Ovary (tissue), 9 donors: ENCODE measurements around the gene PARP3. TPM values are rescaled to one million over a fixed set of nuclear protein-coding genes. Genes with fewer than 3 reads are reported as not detected.
A peak's percentile ranks its signal among the peaks of the same experiment; 100 is the strongest.

Experiments used
- DNase-seq, 5 donors: peaks; one replicate each; pipeline ENCODE4 v3.0.0-alpha.2; 2019 to 2020
- H3K27ac ChIP-seq, 2 donors: fragments of 200-600 bp; one replicate each; pipeline versions ENCODE4 v1.5.1 to v1.8.0; 2019 to 2022
- H3K27me3 ChIP-seq: fragments of 200-600 bp; one replicate; pipeline ENCODE4 v1.8.0; 2022
- H3K36me3 ChIP-seq: fragments of 200-600 bp; sonication (generic); one replicate; pipeline ENCODE4 v1.5.1; 2019
- H3K4me1 ChIP-seq: one replicate; pipeline ENCODE4 v1.8.1; 2013; ENCODE audit warnings: mild to moderate bottlenecking, moderate library complexity; ENCODE audit not compliant: insufficient read depth
- H3K4me3 ChIP-seq: fragments of 200-600 bp; sonication (generic); one replicate; pipeline ENCODE4 v1.5.1; 2017
- H3K9me3 ChIP-seq, 2 donors: fragments of 200-600 bp in 1 of 2; sonication (generic) in 1 of 2; one replicate each; pipeline versions ENCODE4 v1.5.1 to v1.8.1; 2013 to 2019; ENCODE audit warnings: mild to moderate bottlenecking in 1 of 2, moderate library complexity in 1 of 2
- EP300 ChIP-seq: sonication (generic); formaldehyde crosslinking; IDR thresholded peaks from one replicate; pipeline ENCODE4 v1.6.1; 2017; ENCODE audit warnings: antibody characterized with exemption
- POLR2A ChIP-seq: fragments of 450-650 bp; IDR thresholded peaks from one replicate; pipeline ENCODE4 v1.6.1; 2017; ENCODE audit warnings: antibody characterized with exemption, mild to moderate bottlenecking, moderate library complexity
- WGBS, 3 donors: extraction: QIAGEN DNeasy Blood & Tissue Kit in 1 of 3; methylation state at CpG; one replicate each; pipeline versions ENCODE4 v1.1.5 to v1.1.7; 2013 to 2017; 5-methylcytosine and 5-hydroxymethylcytosine counted together
- intact Hi-C, 4 donors: fragments of 100-400 bp; cut with DNase I; formaldehyde crosslinking; loops; one replicate each; pipeline versions ENCODE4 v1.11.0 to v1.15.1; 2022 to 2023
- polyA plus RNA-seq, 2 donors: library from polyadenylated mRNA; stranded (reverse); fragments of 200-250 nt in 1 of 2; fragments of 350-450 nt in 1 of 2; fragmentation: Illumina TruSeq in 1 of 2; extraction: RNeasy Lipid Tissue Mini Kit (QIAGEN cat#74804) in 1 of 2; gene quantifications; one replicate each; pipeline ENCODE4 v1.2.3, GENCODE V29; 2013 to 2014
- total RNA-seq, 7 donors: library from RNA; depleted of rRNA in 2 of 7; stranded (reverse); fragments of >200 nt in 2 of 7; fragmentation: NEBNext Ultra II Directional in 3 of 7; extraction: Animal tissue kit (Norgen Biotek cat#: 25700) in 3 of 7; gene quantifications; one replicate each; pipeline versions ENCODE4 v1.1.0 to v1.2.4, GENCODE V29; 2016 to 2023
- TF ChIP-seq, protein P1 (sequence below), 3 donors: fragments of 450-650 bp in 2 of 3; fragments of 200-600 bp in 1 of 3; IDR thresholded peaks; one replicate each; pipeline versions ENCODE4 v1.5.1 to v1.8.0; 2016 to 2022; ENCODE audit warnings: antibody characterized with exemption in 3 of 3, mild to moderate bottlenecking in 1 of 3
- donor health status: DM: no; HTN: no; CAD: no; lungs with moderate emphysema.
- donor health status: DM: no; HTN: no; CAD: no.
- donor health status: Bipolar disorder and iron deficiency.
- donor health status: DM: yes; HTN: yes; CAD: no.
- donor health status: DM: no; HTN: no; CAD: no.
- donor health status: DM: yes; HTN: yes; CAD: no.

PARP3 gene
- total and polyA plus RNA-seq, 9 donors, result 8.2 to 19.4 (median 11.0) TPM

DNA sequence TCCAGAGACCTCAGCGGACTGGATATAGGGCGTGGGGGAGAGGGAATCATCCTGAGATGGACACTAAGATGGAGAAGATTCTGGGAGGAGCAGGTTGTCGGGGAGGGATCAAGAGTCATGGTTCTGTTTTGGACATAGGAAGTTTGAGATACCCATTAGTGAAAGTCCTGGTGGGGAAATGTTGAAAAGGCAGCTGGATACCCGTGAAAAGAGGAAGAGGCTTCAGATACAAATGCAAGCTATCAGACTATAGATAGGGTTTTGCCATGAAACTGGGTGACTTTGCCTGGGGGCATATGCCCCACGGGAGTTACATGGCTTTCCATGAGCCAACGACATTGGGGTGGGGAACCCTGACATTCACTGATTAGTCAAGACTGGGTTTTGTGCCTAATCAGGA, 11.9 kb downstream of the PARP3 start:
- intact Hi-C loops, result no loop called here
- no peak for DNase-seq
- no peaks in the 10 kb centered on the region for H3K36me3 ChIP-seq
- 74 to 82% (median 80%) methylated on average over 6 of the region's 6 CpGs for WGBS, 3 donors
- H3K9me3 ChIP-seq, result no peaks in the 10 kb centered on the region
- H3K4me3 ChIP-seq, result no peak overlapping the region
- TF ChIP-seq EP300 (no peak), POLR2A (no peak)
- TF ChIP-seq, protein P1, sequence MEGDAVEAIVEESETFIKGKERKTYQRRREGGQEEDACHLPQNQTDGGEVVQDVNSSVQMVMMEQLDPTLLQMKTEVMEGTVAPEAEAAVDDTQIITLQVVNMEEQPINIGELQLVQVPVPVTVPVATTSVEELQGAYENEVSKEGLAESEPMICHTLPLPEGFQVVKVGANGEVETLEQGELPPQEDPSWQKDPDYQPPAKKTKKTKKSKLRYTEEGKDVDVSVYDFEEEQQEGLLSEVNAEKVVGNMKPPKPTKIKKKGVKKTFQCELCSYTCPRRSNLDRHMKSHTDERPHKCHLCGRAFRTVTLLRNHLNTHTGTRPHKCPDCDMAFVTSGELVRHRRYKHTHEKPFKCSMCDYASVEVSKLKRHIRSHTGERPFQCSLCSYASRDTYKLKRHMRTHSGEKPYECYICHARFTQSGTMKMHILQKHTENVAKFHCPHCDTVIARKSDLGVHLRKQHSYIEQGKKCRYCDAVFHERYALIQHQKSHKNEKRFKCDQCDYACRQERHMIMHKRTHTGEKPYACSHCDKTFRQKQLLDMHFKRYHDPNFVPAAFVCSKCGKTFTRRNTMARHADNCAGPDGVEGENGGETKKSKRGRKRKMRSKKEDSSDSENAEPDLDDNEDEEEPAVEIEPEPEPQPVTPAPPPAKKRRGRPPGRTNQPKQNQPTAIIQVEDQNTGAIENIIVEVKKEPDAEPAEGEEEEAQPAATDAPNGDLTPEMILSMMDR (IDR thresholded peaks at IDR 0.05), result no peak
- H3K27me3 ChIP-seq, result no peaks in the 10 kb centered on the region
- peaks cover 4% of the 10 kb centered on the region for H3K4me1 ChIP-seq
- no peak overlapping the region for H3K27ac ChIP-seq

DNA sequence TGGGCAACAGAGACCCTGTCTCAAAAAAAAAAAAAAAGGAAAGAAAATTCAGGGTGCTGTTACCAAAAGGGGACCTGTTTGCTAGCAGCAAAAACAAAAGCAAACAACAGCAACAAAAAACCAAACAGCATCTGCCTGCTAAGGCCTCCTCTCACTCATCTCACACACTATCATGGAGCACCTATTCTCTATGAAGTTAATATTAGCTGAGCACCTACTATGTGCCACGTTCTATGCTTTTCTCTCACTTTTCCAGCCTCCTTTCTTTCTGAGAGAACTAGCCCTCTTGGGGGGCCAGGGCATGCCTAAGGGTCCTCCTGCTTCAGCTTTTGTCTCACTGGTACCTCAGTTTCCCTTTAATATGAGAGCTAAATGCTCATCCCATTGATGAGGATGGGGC, 12.6 kb downstream of the PARP3 start:
- Histone ChIP-seq H3K27me3 (no peaks in the 10 kb centered on the region), H3K9me3 (no peaks in the 10 kb centered on the region), H3K36me3 (no peaks in the 10 kb centered on the region), H3K4me3 (no peak overlapping the region), H3K4me1 (peaks cover 4% of the 10 kb centered on the region), H3K27ac (no peak overlapping the region)
- DNase-seq, result no peak
- TF ChIP-seq, protein P1 (IDR thresholded peaks at IDR 0.05), result no peak
- no peak for TF ChIP-seq POLR2A
- no peak for TF ChIP-seq EP300
- 79 to 87% (median 80%) methylated on average over 1 of the region's 1 CpG for WGBS, 3 donors
- intact Hi-C loops, result no loop called here

DNA sequence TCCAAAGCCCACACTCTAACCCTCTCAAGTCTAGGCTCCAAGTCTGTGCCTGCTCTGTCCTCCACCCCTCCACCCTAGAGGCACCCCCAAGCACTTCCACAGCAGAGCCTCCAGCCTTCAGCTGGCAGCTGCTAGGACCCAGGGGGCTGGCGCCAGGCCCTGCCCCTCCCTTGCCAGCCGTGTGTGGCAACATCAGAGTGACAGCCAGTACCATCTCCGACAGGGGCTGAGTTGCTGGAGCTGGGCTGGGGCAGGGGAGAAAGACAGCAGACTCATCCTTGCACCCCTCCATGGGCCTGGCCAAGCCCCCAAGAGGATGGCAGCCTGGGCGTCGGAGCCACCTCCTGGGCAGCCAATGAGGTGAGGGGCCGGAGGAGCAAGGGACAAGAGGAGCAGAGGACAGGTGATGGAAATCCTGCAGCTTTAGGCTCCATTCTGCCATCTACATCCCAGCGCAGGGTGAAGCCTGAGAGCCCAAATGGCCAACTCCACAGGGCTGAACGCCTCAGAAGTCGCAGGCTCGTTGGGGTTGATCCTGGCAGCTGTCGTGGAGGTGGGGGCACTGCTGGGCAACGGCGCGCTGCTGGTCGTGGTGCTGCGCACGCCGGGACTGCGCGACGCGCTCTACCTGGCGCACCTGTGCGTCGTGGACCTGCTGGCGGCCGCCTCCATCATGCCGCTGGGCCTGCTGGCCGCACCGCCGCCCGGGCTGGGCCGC, 13.2 kb downstream of the PARP3 start, which contains the start of gene GPR62:
Gene GPR62, plus strand, starts transcription at position 207 of the 718 bp plus-strand sequence. Its CDS starts 272 bp downstream, at position 479.
- WGBS, 3 donors, result 22 to 29% (median 28%) methylated on average over 31 to 33 of the region's 33 CpGs
- intact Hi-C loops, result no loop called here
- H3K4me3 ChIP-seq, result peak within 1 kb of the TSS; percentile 39

DNA sequence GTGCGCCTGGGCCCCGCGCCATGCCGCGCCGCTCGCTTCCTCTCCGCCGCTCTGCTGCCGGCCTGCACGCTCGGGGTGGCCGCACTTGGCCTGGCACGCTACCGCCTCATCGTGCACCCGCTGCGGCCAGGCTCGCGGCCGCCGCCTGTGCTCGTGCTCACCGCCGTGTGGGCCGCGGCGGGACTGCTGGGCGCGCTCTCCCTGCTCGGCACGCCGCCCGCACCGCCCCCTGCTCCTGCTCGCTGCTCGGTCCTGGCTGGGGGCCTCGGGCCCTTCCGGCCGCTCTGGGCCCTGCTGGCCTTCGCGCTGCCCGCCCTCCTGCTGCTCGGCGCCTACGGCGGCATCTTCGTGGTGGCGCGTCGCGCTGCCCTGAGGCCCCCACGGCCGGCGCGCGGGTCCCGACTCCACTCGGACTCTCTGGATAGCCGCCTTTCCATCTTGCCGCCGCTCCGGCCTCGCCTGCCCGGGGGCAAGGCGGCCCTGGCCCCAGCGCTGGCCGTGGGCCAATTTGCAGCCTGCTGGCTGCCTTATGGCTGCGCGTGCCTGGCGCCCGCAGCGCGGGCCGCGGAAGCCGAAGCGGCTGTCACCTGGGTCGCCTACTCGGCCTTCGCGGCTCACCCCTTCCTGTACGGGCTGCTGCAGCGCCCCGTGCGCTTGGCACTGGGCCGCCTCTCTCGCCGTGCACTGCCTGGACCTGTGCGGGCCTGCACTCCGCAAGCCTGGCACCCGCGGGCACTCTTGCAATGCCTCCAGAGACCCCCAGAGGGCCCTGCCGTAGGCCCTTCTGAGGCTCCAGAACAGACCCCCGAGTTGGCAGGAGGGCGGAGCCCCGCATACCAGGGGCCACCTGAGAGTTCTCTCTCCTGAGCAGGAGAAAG, 14.0 kb downstream of the PARP3 start:
- H3K4me1 ChIP-seq, result peaks cover 4% of the 10 kb centered on the region
- peak overlapping the region; percentile 39 for H3K4me3 ChIP-seq
- intact Hi-C loops, result no loop called here
- no peaks in the 10 kb centered on the region for H3K36me3 ChIP-seq
- DNase-seq, result peak; percentile 71 to 84 (median 78)
- no peaks in the 10 kb centered on the region for H3K9me3 ChIP-seq
- WGBS, 3 donors, result 4 to 9% (median 5%) methylated on average over 45 to 97 of the region's 97 CpGs
- TF ChIP-seq, protein P1 (IDR thresholded peaks at IDR 0.05), result peak; percentile 21 to 78 (median 60)
- no peak for TF ChIP-seq EP300
- no peaks in the 10 kb centered on the region for H3K27me3 ChIP-seq
- peak overlapping the region in 1 of 2 donors; percentile 86 for H3K27ac ChIP-seq

More for the DNA sequence above, 13.2 kb downstream of the PARP3 start, which contains the start of gene GPR62:
- Histone ChIP-seq H3K36me3 (no peaks in the 10 kb centered on the region), H3K9me3 (no peaks in the 10 kb centered on the region), H3K27me3 (no peaks in the 10 kb centered on the region), H3K27ac (peak within 1 kb of the TSS in 1 of 2 donors; percentile 86), H3K4me1 (peaks cover 4% of the 10 kb centered on the region)
- TF ChIP-seq POLR2A (no peak), EP300 (no peak)
- TF ChIP-seq, protein P1 (IDR thresholded peaks at IDR 0.05), result no peak
- peak in 2 of 5 donors; percentile 18 to 43 for DNase-seq
